GM18508 (cell line): ENCODE measurements around the gene DPM3.
"Not testable (repeated sequence)": the region's sequence is repeated elsewhere in the genome, so short reads cannot be mapped to it uniquely, and the experiment has no call there.

Source experiments
- ATAC-seq: cut with Tn5 transposase; IDR thresholded peaks from one replicate; pipeline ENCODE4 v1.9.1; 2021; ENCODE audit warnings: moderate number of reproducible peaks; ENCODE audit not compliant: insufficient read depth, unreplicated experiment

The DPM3 gene

GRCh38 chr1:155139895-155140629 is at the start of gene DPM3:
Gene DPM3, minus strand, starts transcription at chr1:155140531. Its CDS starts 291 bp downstream, at chr1:155140240.
- ATAC-seq, result no peak

GRCh38 chr1:155189926-155190325 is 49.6 kb upstream of the DPM3 start:
- ATAC-seq, result not testable (repeated sequence)

GRCh38 chr1:155188268-155188667 is 47.9 kb upstream of the DPM3 start:
- ATAC-seq, result no peak

GRCh38 chr1:155187456-155187891 is 47.1 kb upstream of the DPM3 start:
- ATAC-seq, result no peak

- no peak for ATAC-seq
These were observed 46.6 kb upstream of the DPM3 start for GRCh38 chr1:155186794-155187455.

GRCh38 chr1:155186067-155186793 is 45.9 kb upstream of the DPM3 start:
- ATAC-seq, result no peak

- ATAC-seq, result no peak
These were observed 45.4 kb upstream of the DPM3 start for GRCh38 chr1:155185783-155186066.

GRCh38 chr1:155184835-155185782 is 44.8 kb upstream of the DPM3 start:
- no peak for ATAC-seq

GRCh38 chr1:155184351-155184811 is 44.0 kb upstream of the DPM3 start:
- ATAC-seq, result no peak

- no peak for ATAC-seq
These were observed 43.5 kb upstream of the DPM3 start for GRCh38 chr1:155183775-155184221.

GRCh38 chr1:155182052-155182550 is 41.8 kb upstream of the DPM3 start:
- ATAC-seq, result no peak

GRCh38 chr1:155181371-155182051 is 41.2 kb upstream of the DPM3 start:
- ATAC-seq, result no peak

GRCh38 chr1:155179112-155180031 is 39.0 kb upstream of the DPM3 start:
- ATAC-seq, result no peak

- ATAC-seq, result no peak
These were observed 38.2 kb upstream of the DPM3 start for GRCh38 chr1:155178441-155179111.

GRCh38 chr1:155177918-155178281 is 37.6 kb upstream of the DPM3 start:
- no peak for ATAC-seq

GRCh38 chr1:155177192-155177917 is 37.0 kb upstream of the DPM3 start:
- no peak for ATAC-seq

GRCh38 chr1:155176544-155177071 is 36.3 kb upstream of the DPM3 start:
- ATAC-seq, result no peak
